Natural killer cell treated with Interleukin-12 subunit alpha and Interleukin-12 subunit beta and Interleukin-15 and Interleukin-18, amount 100 ng/mL, for 72 hours (primary cell): ENCODE results near the gene ZNF366. TPM values are rescaled to one million over a fixed set of nuclear protein-coding genes. Genes with fewer than 3 reads are reported as not detected.

Experiments
- ATAC-seq, 2 donors: fragments of 150-1000 bp; cut with Tn5 transposase in 1 of 2; sonication (Bioruptor Pico), chemical (Tn5 transposase) in 1 of 2; 2 replicates each; pipeline ENCODE4 v1.10.0; 2021
- DNase-seq: peaks from one replicate; pipeline ENCODE4 v3.0.0; 2022; ENCODE audit warnings: low spot score
- H3K27ac Mint-ChIP-seq, 2 donors: 1 replicate in 1 of 2; 2 replicates in 1 of 2; pipeline ENCODE4 v1.8.0; 2022; ENCODE audit warnings: mixed read lengths in 2 of 2, mild to moderate bottlenecking in 1 of 2, moderate library complexity in 1 of 2
- H3K27me3 Mint-ChIP-seq, 2 donors: 1 replicate in 1 of 2; 2 replicates in 1 of 2; pipeline ENCODE4 v1.8.0; 2022; ENCODE audit warnings: mixed read lengths in 2 of 2
- H3K36me3 Mint-ChIP-seq: one replicate; pipeline ENCODE4 v1.8.0; 2022; ENCODE audit warnings: mixed read lengths
- H3K4me1 Mint-ChIP-seq, 2 donors: 1 replicate in 1 of 2; 2 replicates in 1 of 2; pipeline ENCODE4 v1.8.0; 2022; ENCODE audit warnings: low read depth in 2 of 2, mixed read lengths in 2 of 2, mild to moderate bottlenecking in 1 of 2
- H3K4me3 Mint-ChIP-seq: one replicate; pipeline ENCODE4 v1.8.0; 2022; ENCODE audit warnings: mixed read lengths
- H3K9me3 Mint-ChIP-seq: 2 replicates; pipeline ENCODE4 v1.8.0; 2022; ENCODE audit warnings: mixed read lengths
- total RNA-seq, 2 donors: library from RNA; stranded (reverse); gene quantifications; one replicate each; pipeline ENCODE4 v1.2.3, GENCODE V29; 2022

The ZNF366 gene
- total RNA-seq, 2 donors from 2014 or later, result not detected

GRCh38 chr5:72539038-72539437, 31.8 kb upstream of the ZNF366 start:
- peaks cover 15 to 40% of the 10 kb centered on the region in 2 donors for H3K27me3 Mint-ChIP-seq
- no peak overlapping the region for H3K27ac Mint-ChIP-seq
- DNase-seq (no peak), ATAC-seq (no peak)
- H3K9me3 Mint-ChIP-seq, result no peaks in the 10 kb centered on the region
- H3K4me3 Mint-ChIP-seq, result no peak overlapping the region
- no peaks in the 10 kb centered on the region for H3K4me1 Mint-ChIP-seq
- H3K36me3 Mint-ChIP-seq, result no peaks in the 10 kb centered on the region

- no peaks in the 10 kb centered on the region for H3K36me3 Mint-ChIP-seq
- DNase-seq, result no peak
- ATAC-seq, result no peak
- H3K27ac Mint-ChIP-seq, result no peak overlapping the region
- no peak overlapping the region for H3K4me3 Mint-ChIP-seq
- peaks cover 18 to 52% of the 10 kb centered on the region in 2 donors for H3K27me3 Mint-ChIP-seq
- no peaks in the 10 kb centered on the region for H3K4me1 Mint-ChIP-seq
- H3K9me3 Mint-ChIP-seq, result peaks cover 2% of the 10 kb centered on the region
Measured at GRCh38 chr5:72537166-72537565, 30.0 kb upstream of the ZNF366 start.

GRCh38 chr5:72531496-72532190, 24.4 kb upstream of the ZNF366 start:
- no peaks in the 10 kb centered on the region for H3K4me1 Mint-ChIP-seq
- no peak overlapping the region for H3K27ac Mint-ChIP-seq
- ATAC-seq (no peak), DNase-seq (no peak)
- no peak overlapping the region for H3K4me3 Mint-ChIP-seq
- H3K9me3 Mint-ChIP-seq, result peaks cover 2% of the 10 kb centered on the region
- H3K27me3 Mint-ChIP-seq, result peaks cover 18 to 46% of the 10 kb centered on the region in 2 donors
- no peaks in the 10 kb centered on the region for H3K36me3 Mint-ChIP-seq

- no peak for DNase-seq
- peaks cover 15 to 44% of the 10 kb centered on the region in 2 donors for H3K27me3 Mint-ChIP-seq
- ATAC-seq, result no peak
- peaks cover 2% of the 10 kb centered on the region for H3K9me3 Mint-ChIP-seq
- no peak overlapping the region for H3K4me3 Mint-ChIP-seq
- no peak overlapping the region for H3K27ac Mint-ChIP-seq
- no peaks in the 10 kb centered on the region for H3K4me1 Mint-ChIP-seq
- no peaks in the 10 kb centered on the region for H3K36me3 Mint-ChIP-seq
Measured at GRCh38 chr5:72530196-72530595, 23.0 kb upstream of the ZNF366 start.

GRCh38 chr5:72529383-72529782, 22.2 kb upstream of the ZNF366 start:
- no peak overlapping the region for H3K4me3 Mint-ChIP-seq
- no peaks in the 10 kb centered on the region for H3K4me1 Mint-ChIP-seq
- no peak overlapping the region for H3K27ac Mint-ChIP-seq
- no peak for DNase-seq
- no peak for ATAC-seq
- H3K9me3 Mint-ChIP-seq, result peaks cover 2% of the 10 kb centered on the region
- H3K36me3 Mint-ChIP-seq, result no peaks in the 10 kb centered on the region
- peaks cover 12 to 43% of the 10 kb centered on the region in 2 donors for H3K27me3 Mint-ChIP-seq

- DNase-seq, result no peak
- H3K27me3 Mint-ChIP-seq, result peaks cover 7 to 22% of the 10 kb centered on the region in 2 donors
- H3K27ac Mint-ChIP-seq, result no peak overlapping the region
- no peak for ATAC-seq
- no peaks in the 10 kb centered on the region for H3K36me3 Mint-ChIP-seq
- no peaks in the 10 kb centered on the region for H3K9me3 Mint-ChIP-seq
- H3K4me1 Mint-ChIP-seq, result no peaks in the 10 kb centered on the region
- H3K4me3 Mint-ChIP-seq, result no peak overlapping the region
Measured at GRCh38 chr5:72525816-72526215, 18.6 kb upstream of the ZNF366 start.

- Mint-ChIP-seq H3K4me3 (no peak overlapping the region), H3K9me3 (no peaks in the 10 kb centered on the region), H3K27me3 (peaks cover 3 to 18% of the 10 kb centered on the region in 2 donors), H3K4me1 (no peaks in the 10 kb centered on the region), H3K36me3 (no peaks in the 10 kb centered on the region), H3K27ac (no peak overlapping the region)
- no peak for DNase-seq
- no peak for ATAC-seq
Measured at GRCh38 chr5:72523960-72524582, 16.9 kb upstream of the ZNF366 start.

- no peak for ATAC-seq
- Mint-ChIP-seq H3K4me3 (no peak overlapping the region), H3K27me3 (peaks cover 3 to 16% of the 10 kb centered on the region in 2 donors), H3K27ac (no peak overlapping the region), H3K36me3 (no peaks in the 10 kb centered on the region), H3K9me3 (no peaks in the 10 kb centered on the region), H3K4me1 (no peaks in the 10 kb centered on the region)
- no peak for DNase-seq
Measured at GRCh38 chr5:72522607-72523006, 15.4 kb upstream of the ZNF366 start.

GRCh38 chr5:72519111-72519510, 11.9 kb upstream of the ZNF366 start:
- H3K4me3 Mint-ChIP-seq, result no peak overlapping the region
- DNase-seq (no peak), ATAC-seq (no peak)
- H3K27me3 Mint-ChIP-seq, result peaks cover 0 to 9% of the 10 kb centered on the region in 2 donors
- H3K9me3 Mint-ChIP-seq, result no peaks in the 10 kb centered on the region
- no peak overlapping the region for H3K27ac Mint-ChIP-seq
- H3K4me1 Mint-ChIP-seq, result no peaks in the 10 kb centered on the region
- H3K36me3 Mint-ChIP-seq, result no peaks in the 10 kb centered on the region

- Mint-ChIP-seq H3K27ac (no peak overlapping the region), H3K4me1 (no peaks in the 10 kb centered on the region), H3K4me3 (no peak overlapping the region), H3K27me3 (peaks cover 2 to 9% of the 10 kb centered on the region in 2 donors), H3K9me3 (no peaks in the 10 kb centered on the region), H3K36me3 (no peaks in the 10 kb centered on the region)
- ATAC-seq, result peak in 1 of 2 donors; percentile 15
- no peak for DNase-seq
Measured at GRCh38 chr5:72518001-72518683, 10.9 kb upstream of the ZNF366 start.

GRCh38 chr5:72516916-72517315, 9.7 kb upstream of the ZNF366 start:
- no peak overlapping the region for H3K27ac Mint-ChIP-seq
- no peaks in the 10 kb centered on the region for H3K36me3 Mint-ChIP-seq
- DNase-seq (no peak), ATAC-seq (no peak)
- no peaks in the 10 kb centered on the region for H3K4me1 Mint-ChIP-seq
- peaks cover 7 to 13% of the 10 kb centered on the region in 2 donors for H3K27me3 Mint-ChIP-seq
- H3K9me3 Mint-ChIP-seq, result no peaks in the 10 kb centered on the region
- H3K4me3 Mint-ChIP-seq, result no peak overlapping the region

GRCh38 chr5:72515211-72515610, 8.0 kb upstream of the ZNF366 start:
- H3K36me3 Mint-ChIP-seq, result no peaks in the 10 kb centered on the region
- no peak overlapping the region for H3K4me3 Mint-ChIP-seq
- H3K9me3 Mint-ChIP-seq, result no peaks in the 10 kb centered on the region
- ATAC-seq, result no peak
- no peak for DNase-seq
- H3K27me3 Mint-ChIP-seq, result peaks cover 16% of the 10 kb centered on the region in 2 donors
- H3K4me1 Mint-ChIP-seq, result no peaks in the 10 kb centered on the region
- H3K27ac Mint-ChIP-seq, result no peak overlapping the region

GRCh38 chr5:72512593-72512860, 5.3 kb upstream of the ZNF366 start:
- H3K27ac Mint-ChIP-seq, result no peak overlapping the region
- no peak for DNase-seq
- no peak overlapping the region for H3K4me3 Mint-ChIP-seq
- H3K36me3 Mint-ChIP-seq, result no peaks in the 10 kb centered on the region
- H3K27me3 Mint-ChIP-seq, result peaks cover 21 to 22% of the 10 kb centered on the region in 2 donors
- no peaks in the 10 kb centered on the region for H3K9me3 Mint-ChIP-seq
- ATAC-seq, result no peak
- H3K4me1 Mint-ChIP-seq, result no peaks in the 10 kb centered on the region

- ATAC-seq (no peak), DNase-seq (no peak)
- Mint-ChIP-seq H3K9me3 (no peaks in the 10 kb centered on the region), H3K27me3 (peaks cover 25 to 26% of the 10 kb centered on the region in 2 donors), H3K27ac (no peak overlapping the region), H3K4me3 (no peak overlapping the region), H3K36me3 (no peaks in the 10 kb centered on the region), H3K4me1 (no peaks in the 10 kb centered on the region)
Measured at GRCh38 chr5:72511774-72512592, 4.8 kb upstream of the ZNF366 start.
